GM12864 (cell line): Measurements from ENCODE around the gene PDE1A.

Experiments
- DNase-seq: peaks from one replicate; pipeline ENCODE4 v3.0.0-alpha.2; 2011; ENCODE audit warnings: low read depth
- H3K4me3 ChIP-seq: 2 replicates; pipeline ENCODE4 v1.5.1; 2011; ENCODE audit warnings: mild to moderate bottlenecking, low read depth, low read length, control low read depth
- TF ChIP-seq, protein P1 (sequence below): IDR thresholded peaks from 2 replicates; pipeline ENCODE4 v1.5.1; 2011; ENCODE audit warnings: low read depth, mild to moderate bottlenecking, moderate library complexity, low read length, control low read depth, inconsistent platforms; ENCODE audit errors: missing control alignments

Gene PDE1A

DNA sequence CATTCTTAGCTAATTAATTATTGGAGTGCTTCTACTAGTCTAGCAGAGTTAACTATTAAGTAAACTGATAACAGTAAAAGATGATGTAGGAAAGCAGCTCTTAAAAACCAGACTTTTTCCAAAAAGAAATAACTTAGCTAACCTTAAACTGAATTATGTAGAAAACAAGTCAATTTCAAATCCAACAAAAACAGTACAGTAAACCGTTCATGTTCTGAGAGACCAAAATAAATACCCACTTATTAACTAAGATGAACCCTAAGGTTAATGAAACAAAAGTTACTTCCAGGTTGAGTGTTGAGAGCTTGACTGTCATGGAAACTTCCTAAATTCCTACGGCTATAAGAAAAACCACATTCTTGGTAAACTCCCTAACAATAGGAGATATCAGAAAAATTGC is 260.0 kb downstream of the PDE1A start:
- DNase-seq, result no peak
- H3K4me3 ChIP-seq, result no peak overlapping the region
- TF ChIP-seq, protein P1, sequence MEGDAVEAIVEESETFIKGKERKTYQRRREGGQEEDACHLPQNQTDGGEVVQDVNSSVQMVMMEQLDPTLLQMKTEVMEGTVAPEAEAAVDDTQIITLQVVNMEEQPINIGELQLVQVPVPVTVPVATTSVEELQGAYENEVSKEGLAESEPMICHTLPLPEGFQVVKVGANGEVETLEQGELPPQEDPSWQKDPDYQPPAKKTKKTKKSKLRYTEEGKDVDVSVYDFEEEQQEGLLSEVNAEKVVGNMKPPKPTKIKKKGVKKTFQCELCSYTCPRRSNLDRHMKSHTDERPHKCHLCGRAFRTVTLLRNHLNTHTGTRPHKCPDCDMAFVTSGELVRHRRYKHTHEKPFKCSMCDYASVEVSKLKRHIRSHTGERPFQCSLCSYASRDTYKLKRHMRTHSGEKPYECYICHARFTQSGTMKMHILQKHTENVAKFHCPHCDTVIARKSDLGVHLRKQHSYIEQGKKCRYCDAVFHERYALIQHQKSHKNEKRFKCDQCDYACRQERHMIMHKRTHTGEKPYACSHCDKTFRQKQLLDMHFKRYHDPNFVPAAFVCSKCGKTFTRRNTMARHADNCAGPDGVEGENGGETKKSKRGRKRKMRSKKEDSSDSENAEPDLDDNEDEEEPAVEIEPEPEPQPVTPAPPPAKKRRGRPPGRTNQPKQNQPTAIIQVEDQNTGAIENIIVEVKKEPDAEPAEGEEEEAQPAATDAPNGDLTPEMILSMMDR, result no peak

DNA sequence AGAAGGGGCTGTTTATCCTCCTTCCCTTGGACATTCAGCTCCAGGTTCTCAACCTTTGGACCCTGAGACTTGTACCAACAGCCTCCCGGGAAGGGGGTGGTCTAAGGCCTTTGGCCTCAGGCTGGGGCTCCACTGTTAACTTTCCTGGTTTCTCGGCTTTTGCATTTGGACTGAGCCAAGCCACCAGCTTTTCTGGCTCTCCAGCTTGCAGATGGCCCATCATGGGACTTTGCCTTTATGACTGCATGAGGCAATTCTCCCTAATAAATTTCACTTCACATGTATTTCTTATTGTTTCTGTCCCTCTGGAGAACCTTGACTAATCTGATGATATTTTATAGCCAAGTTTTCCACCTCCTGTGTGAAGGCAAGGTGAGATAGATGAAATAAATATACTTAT is 260.4 kb downstream of the PDE1A start:
- TF ChIP-seq, protein P1, result no peak
- H3K4me3 ChIP-seq, result no peak overlapping the region
- no peak for DNase-seq

DNA sequence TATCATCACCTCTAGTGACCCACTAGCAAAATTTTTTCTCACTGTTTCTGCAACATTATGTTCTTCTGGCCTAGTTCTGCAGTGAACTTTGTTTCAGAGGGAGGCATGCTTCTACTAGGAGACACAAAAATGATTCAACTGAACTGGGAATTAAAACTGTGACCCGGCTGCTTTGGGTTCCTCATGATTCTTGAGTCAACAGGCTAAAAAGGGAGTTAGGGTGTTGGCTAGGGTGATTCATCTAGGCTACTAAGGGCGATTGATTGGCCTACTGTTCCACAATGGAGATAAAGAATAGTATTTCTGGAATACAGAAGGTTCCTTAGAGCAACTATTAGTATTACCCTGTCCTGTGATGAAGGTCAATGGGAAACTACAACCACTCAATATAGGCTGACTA is 261.6 kb downstream of the PDE1A start:
- DNase-seq, result no peak
- TF ChIP-seq, protein P1, result no peak
- no peak overlapping the region for H3K4me3 ChIP-seq

DNA sequence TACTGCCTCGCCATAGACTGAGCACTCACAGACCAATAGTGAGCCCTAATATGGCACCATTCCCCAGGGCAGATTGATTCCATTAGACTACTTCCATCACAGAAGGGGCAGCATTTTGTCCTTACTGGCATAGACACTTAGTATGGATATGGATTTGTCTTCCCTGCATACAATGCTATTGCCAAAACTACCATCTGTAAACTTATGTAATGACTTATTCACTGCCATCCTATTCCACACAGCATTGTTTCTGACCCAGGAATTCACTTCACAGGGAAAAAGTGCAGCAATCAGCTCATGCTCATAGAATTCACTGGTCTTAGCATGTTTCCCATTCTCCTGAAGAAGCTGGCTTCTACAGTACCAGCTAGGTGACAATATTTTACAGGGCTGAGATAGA is 262.1 kb downstream of the PDE1A start:
- TF ChIP-seq, protein P1, result no peak
- H3K4me3 ChIP-seq, result no peak overlapping the region
- no peak for DNase-seq

DNA sequence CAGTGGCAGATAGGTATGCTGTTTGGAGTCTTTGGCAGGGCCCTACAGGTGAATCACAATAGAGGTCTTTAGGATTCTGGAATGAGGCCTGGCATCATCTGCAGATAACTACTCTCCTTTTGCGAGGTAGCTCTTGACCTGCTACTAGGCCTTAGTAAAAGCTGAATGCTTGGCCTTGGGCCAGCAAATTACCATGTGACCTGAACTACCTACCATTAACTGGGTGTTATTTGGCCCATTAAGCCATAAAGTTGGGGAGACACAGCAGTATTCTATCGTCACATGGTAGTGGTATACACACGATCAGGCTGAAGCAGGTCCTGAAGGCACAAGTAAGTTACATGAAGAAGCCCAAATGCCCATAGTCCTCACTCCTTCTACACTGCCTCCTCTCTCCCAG is 263.0 kb downstream of the PDE1A start:
- H3K4me3 ChIP-seq, result no peak overlapping the region
- DNase-seq, result no peak
- TF ChIP-seq, protein P1, result no peak

DNA sequence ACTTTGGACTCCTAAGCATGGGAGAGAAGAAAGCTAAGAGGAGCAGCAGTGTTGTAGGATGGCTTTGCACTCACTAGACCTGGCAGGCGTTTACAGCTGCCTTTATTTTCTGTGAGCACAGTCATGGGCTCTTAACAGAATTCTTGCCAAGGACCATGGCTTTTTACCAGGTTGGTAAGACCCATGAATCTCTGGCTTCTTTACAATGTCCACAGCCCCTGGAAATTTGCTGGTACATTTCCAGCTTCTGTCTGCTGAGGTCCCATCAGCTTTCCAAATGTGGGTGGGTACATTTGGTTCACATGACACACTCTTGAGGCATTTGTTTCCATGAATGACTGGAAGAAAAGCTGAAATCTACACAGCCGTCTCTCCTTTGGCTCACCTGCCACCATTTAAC is 278.5 kb downstream of the PDE1A start:
- no peak overlapping the region for H3K4me3 ChIP-seq
- no peak for DNase-seq
- TF ChIP-seq, protein P1, result no peak

DNA sequence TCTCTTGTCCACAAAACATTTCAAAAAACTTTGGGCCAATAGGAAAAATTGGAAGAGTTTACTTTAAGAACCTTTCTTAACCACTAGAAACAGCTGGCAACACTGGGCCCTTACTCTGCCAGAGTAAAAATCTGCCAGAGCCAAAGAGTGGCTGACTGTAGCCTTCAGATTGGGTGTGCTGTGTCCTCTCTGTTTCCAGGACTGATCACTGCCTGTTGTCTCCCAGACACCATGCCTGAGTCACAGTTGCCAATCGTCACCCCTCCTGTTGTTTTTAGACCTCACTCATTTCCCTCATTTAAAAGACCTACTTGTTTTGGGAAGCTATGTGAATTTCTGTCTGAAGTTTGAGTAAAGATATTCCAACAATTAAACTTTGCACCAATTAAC is 282.1 kb downstream of the PDE1A start:
- TF ChIP-seq, protein P1, result no peak
- H3K4me3 ChIP-seq, result no peak overlapping the region
- no peak for DNase-seq
